ENCODE results near the gene HS6ST2.

The HS6ST2 gene

DNA sequence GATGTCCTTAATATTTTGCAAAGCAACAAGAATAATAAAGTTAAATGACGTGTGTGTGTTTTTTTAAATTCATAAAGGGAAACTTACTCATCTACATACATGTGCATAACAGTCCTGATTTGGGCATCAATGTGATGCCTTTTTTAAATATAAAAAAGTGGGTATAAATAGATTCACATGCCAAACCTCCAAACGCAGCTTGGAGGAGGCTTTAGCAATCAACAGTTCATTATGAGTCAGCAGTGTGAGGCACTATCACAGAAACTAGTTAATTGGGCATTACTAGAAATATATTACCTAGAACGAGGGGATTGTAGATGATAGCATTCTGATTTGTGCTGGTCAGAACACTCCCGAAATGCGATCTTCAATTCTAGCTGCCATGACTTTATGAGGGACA lies 115.1 kb downstream of the HS6ST2 start:
- DNase-seq (ENCODE audit: low spot score) = no peak

DNA sequence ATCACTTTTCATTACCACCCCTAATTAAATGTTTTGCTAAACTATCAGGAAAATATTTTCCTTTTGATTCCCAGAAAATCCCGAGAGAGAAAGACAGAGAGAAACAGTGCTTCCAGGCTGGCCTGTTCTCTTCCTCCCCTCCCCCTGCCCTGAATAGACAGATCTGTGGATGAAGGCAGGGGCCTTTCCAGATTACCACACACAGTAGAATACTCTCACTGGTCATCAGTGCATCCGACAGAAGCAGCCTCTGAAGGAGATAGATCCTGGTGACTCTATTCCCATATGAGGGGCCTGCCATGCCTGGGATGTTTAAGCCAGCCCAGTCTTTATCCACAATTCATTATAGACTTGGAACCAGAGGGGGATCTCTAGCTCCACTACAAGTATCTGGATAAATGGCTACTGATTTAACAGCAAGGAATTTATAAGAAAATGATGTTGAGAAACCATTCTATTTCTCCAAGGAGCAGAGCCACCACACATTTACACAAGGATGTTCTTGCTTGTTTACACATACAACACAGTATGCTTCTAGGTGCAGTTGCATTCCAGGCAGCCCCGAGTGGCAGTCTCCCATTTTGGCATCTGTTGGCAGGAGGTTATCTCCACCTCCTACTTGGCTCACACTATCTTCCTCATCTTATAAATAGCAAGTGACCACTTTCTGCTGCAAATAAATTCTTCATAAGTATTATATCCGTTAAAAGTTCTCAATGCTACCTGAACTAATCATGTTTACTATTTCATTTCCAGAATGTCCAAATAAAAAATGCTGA lies 115.8 kb downstream of the HS6ST2 start:
- DNase-seq (ENCODE audit: low spot score) = no peak

DNA sequence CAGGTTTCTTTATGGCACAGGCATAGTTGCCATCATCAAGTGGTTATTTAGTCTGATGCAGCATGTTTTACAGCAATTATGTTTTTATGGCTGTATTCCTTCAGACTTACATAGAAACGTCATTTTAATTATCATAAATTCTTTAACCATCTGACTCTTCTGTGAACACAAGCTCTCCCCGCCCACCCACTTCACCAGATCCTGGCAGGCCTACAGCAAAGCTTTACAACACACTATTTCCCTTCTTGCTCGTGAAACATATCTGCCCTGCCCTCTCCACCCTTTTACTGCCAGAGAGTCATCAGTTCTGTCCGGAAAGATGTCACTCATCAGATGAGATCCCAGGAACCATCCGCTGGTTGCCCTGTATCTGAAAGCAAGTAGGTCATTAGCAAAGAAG lies 120.5 kb downstream of the HS6ST2 start:
- DNase-seq (ENCODE audit: low spot score) = no peak

DNA sequence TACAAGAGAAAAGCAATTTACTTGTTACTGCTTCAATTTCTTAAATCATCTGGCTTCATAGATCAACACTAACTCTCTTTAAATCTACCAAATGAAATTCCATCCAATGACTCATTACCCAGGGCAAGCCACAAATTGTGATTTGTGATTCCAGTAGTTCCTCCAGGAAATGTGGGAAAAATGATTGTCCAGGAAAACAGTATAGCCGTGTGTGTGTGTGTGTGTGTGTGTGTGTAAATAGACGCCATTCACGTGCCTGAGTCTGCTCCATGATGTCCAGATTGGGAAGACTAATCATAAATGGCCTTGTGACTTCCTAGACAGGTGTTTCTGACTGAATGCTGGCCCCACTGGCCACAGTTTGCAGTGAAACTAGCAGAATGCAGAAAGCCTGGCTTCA lies 121.3 kb downstream of the HS6ST2 start:
- no peak for DNase-seq (ENCODE audit: low spot score)

DNA sequence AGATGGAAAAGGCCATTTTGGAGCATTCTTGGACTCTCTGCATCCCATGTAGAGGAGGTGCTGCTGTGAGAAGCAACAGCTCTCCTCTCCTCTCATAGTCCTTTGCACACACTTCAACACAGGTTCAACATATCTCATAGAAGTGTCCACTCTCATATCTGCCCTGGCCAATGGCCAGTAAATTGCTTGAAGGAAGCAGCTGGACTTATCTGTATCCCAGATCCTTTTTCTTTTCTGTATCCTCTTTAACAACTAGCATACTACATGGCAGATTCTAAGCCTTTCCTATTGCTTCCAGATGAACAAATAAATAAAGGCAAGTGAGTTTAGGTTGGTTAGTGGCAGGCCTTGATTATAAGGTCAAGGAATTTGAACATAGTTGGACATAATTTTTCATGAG lies 122.0 kb downstream of the HS6ST2 start:
- no peak for DNase-seq (ENCODE audit: low spot score)

DNA sequence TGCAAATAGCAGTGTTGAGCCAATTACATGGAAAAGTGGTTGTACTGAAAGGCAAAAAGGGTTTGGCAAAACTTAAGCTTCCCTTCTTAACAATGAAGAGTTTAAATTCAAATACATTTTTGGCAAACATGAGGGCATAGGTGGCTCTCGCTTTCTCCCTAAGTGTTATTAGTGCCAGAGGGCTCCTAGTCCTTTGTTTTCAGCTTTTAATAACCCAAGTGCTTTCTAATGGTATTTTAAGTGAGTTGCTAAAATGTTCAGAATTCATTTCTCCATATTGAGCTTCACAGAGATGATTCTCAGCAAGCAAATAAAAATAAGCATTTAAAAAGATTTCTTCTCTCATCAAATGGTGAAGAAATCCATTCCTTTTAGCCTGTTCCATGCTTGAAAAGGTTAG lies 123.7 kb downstream of the HS6ST2 start:
- no peak for DNase-seq (ENCODE audit: low spot score)

DNA sequence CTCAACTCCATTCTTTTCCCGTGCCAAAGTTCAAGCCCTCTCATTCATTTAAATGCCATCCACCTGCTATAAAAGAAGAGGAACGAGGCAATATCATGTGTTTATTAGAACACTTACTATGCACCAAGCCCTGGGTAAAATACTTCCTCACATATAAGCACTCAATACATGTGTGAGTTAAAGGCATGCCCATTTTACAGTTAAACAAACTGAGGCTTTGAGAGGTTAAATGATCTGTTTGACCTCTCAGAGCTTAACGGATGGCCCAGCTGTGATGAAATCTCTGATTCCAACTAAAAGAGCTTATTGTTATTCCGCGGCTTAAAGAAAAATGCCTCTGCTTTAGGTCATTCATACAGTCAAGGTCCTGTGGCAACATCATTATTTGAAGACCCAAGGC lies 124.3 kb downstream of the HS6ST2 start:
- no peak for DNase-seq (ENCODE audit: low spot score)

DNA sequence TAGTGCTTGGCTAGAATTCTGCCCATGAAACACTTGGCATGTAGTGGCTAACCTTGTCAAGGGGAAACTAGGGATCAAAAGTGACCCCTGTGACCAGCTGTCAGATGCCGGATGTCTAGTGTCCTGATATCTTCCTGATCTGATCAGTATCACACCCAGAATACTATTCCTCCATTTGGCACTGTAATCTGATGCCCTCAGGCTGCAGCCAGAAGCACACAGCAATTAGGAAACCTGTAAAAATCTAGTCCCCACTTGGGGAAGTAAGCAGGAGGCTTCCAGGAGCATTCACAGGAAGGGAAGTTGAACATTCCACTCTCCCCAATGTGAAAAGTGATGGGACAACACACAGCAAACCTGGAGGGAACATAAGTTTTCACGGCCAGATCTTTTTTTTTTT lies 125.1 kb downstream of the HS6ST2 start:
- DNase-seq (ENCODE audit: low spot score) = no peak

DNA sequence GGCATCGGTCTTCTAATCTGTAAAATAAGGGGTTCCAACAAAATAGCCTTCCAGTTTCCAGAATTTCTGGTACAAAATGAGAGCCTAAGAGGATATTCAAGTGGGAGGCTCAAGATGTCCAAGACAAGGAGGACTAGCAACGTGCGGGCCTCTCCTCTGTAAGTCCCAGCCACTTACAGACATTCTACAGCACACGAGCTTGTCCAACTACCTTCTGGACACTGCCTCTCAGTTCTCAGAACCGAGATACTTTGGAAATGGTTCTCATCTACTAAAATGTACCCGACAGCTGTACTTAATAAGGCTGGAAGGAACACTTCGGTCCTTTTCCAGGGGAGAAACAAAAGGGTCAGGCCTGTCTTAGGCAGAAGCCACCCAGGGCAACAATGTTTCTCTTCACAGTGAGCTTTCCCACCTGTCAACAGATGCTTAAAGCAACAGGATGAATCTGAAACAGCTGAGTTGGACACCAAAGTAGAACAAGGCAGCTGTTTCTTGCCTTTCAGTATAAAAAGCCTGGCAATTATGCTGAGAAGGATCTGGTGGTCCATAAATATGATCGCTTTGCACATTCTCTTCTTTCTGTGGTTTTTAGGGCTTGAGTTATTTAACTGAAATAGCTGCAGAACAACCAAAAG lies 127.0 kb downstream of the HS6ST2 start:
- no peak for DNase-seq (ENCODE audit: low spot score)

DNA sequence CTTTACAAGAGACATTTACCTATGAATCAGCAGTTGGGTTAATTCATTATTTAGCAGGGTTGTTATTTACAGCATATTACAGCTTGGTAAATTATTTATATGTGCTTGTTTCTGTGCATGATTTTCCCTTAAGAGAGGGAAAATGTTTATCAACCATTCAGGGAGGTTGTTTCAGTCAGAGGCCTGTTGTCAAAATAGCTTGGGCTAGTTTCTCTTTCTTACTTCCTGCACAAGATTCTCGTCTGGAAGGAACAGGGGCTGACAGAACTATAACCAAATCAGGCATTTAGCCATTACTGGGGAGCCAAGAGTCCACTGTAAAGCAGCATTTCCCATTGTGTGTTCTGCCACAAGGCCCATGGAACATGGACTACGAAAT lies 135.8 kb downstream of the HS6ST2 start:
- no peak for DNase-seq (ENCODE audit: low spot score)

DNA sequence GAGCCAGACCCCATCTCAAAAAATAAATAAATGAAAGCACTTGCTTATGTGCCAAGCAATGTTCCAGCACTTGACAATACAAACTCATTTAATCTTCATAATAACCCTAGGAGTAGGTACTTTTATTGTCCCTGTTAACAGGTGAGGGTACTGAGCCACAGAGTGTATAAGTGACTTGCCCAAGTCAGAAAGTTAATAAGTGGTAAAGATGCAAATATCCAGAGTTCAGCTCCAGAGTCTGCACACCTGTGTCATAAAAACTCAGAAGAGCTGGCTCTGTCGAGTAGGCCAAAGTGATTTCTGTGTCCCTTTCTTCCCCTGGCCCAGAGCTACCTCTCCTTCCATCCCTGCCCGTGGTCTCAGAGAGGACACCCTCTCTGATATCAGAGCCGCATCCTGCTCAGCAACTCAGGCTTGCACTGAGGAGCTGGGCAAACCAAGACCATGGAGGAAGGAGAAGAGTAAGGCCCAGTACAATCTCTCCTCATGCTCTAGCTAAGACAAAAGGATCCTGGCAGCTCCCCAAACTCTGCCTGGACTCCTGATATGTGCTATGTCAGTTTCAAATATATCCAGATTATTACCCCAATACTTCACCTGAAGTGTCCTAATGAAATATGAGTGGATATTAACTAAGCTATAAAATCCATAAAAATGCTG lies 136.3 kb downstream of the HS6ST2 start:
- no peak for DNase-seq (ENCODE audit: low spot score)

DNA sequence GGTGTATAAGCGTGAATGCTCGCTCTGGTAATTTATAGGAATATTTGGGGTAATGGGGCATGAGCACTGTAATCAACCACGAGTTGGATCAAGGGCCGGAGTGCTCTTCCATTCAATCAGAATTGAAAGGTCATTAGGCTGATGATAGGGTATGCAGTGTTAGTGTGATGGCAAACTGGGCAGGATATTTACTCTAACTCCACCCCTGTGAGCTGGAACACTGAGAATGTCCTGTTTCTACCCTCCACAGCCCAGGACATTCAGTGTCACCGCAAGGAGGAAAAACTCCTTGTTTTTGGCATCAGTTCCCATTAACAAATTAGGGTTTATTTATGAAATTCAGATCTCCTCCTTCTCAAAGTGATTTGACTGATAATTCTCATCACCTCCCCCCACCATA lies 137.8 kb downstream of the HS6ST2 start:
- DNase-seq (ENCODE audit: low spot score) = no peak

DNA sequence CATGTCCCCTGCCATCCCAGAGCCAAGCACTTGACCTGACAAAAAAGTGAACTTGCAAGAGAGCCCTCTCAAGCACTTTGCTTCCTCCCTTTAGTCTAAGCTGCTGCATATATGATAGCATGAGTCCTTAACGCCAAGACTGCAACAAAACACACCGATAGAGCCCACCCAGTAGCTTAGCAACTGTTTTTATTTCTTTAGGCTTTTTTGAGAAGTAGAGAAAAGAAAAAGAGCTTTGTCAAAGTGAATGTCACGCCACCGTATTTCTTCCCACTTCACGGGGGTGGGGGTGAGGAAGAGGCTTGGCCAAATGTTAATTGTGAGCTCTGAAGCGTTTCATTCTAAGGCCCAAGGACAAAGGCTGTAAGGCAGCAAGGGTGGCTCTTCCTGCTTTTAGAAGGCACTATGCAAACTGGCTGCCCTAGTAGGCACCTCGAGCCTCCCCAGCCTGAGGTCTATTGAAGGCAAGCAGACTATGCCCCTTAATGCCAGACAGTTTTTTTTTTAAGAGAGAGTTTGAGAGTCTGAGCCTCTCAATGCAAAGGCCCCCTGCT lies 138.6 kb downstream of the HS6ST2 start:
- no peak for DNase-seq (ENCODE audit: low spot score)

DNA sequence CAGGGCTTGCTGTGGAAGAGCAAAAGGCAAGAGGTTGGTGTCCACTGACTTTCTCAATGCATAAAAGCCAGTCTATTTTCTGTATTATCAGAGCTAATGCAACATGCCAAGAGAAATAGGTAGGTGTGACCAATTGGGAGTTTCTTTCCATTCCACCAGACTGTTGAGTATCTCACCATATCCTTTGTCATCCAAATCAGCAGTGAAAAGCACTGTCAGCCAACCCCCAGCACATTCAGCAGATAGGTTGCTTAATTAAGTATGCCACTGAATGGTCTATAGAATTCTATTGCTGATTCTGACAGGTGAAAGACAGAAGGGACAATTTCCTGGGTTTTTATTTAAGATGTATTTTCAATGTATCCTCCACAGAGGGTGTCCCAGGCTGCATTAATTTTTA lies 139.8 kb downstream of the HS6ST2 start:
- no peak for DNase-seq (ENCODE audit: low spot score)

DNA sequence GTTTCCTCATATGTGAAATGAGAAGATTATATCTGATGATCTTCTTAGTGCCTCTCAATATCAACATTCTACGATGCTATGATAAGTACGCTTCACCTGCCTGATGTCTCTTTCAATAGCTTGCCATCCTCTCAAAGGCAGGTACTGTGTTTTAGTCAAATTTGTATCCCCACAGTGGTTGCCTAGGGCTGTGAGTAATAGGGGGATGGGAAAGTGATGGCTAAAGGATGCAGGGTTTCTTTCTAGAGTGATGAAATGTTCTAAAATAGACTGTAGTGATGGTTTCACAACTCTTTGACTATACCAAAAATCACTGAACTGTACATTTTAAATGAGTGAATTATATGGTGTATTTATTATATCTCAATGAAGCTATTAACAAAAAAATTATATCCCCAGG lies 142.8 kb downstream of the HS6ST2 start:
- DNase-seq (ENCODE audit: low spot score) = no peak

DNA sequence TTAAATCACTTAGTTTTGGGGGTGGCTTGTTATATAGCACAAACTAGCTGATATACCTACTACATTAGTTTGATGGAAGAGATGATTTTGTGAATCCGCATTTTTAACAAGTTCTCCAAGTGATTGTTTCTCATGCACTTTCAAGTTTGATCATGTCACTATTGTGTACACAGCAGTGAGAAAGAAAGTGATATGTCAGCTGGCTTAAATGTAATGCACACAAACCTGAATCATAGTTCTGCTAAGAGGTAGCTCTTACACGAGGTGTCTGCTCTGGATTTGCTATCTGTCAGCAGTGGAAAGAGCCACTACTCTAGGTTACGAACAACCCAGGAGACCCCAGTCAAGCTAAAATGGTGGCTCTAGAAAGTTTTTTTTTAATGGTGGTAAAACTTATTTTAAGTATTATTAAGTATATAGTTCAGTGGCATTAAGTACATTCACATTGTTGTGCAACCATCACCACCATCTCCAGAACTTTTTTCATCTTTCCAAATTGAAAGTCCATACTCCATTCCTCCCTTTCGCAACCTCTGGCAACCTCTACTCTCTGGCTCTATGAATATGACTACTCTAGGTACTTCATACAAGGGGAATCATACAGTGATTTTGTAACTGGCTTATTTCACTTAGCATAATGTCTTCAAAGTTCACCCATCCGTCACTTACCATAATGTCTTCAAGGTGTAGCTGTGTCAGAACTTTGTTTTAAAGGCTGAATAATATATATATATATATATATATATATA lies 147.3 kb downstream of the HS6ST2 start:
- DNase-seq (ENCODE audit: low spot score) = no peak

DNA sequence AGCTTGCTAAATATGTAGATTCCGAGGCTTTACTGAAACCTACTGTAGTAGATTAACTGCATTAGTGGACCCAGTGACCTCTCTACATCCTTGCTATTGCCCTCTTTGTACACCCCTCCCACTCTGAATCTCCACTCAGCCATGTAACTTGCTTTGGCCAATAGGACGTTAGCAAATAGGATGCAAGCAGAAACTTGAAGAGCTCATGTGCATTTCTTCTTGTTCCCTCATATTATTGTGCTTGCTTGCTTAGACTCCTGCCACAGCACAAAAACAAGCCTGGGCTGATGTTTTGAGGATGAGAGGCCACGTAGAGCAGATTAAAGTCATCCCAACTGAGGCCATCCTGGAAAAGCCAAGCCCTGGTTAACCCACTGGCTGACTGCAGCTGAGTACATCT lies 147.9 kb downstream of the HS6ST2 start:
- no peak for DNase-seq (ENCODE audit: low spot score)

DNA sequence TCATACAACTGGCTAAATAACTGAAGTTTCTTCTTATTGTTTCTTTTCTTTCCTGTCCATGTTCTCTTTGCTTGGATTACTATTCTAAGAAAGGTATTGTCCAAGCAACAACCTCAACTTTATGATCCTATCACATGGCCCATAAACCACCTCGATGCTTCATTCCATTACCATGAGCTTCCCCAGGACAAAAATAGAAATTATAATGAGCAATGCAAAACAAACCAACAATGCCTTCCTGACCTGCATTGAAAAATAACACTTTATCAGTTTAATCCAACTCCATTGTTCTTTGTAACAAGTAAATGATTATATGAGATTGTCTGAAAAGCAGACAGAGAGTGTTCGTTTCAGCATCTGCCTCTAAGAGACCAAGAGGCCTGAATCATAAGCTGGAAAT lies 148.8 kb downstream of the HS6ST2 start:
- no peak for DNase-seq (ENCODE audit: low spot score)

DNA sequence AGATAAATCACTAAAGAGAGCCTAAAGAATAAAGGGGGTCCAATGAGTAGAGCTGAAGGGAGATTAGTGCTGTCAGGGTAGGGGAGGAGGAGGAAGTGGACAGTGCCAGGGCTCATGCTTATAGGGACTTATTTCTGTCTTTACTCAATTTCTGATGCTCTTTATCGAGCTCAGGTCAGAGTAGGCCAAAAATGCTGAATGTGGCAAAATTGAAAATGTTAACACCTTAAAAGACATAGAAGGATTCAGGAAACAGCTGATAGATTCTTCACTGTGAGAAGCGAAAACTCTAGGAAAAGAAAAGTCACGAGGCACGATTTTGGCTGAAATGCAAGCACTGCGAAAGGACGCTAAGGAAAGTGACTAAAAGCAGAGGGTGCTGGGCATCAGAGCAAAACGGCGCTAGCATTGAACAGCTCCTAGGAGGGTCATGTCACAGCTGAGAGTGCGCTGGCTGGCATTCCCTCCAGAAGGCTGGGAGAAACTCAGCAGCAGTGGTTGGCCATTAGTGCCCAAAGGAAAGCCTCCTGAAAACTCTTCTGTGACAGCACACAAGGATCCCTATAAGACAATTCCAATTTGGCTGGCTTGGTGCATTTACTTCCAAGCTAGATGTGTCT lies 150.9 kb downstream of the HS6ST2 start:
- no peak for DNase-seq (ENCODE audit: low spot score)

DNA sequence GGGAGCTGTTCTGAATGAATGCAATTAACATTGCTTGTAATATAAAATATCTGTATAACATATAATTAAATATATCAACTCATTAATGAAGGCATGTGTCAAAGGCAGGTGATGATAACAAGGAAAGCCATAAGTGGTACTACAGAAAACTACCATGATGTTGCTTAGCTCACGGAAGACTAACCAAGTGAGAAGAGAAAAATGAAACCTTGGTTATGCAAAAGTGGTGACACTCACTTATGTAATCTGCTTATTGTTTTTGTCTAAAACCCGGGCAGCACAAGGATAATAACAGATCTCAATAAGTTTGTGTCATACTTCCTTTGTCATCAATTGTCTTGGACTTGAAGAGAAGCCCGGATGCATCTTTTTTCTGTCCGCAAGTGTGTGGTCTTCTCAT lies 156.4 kb downstream of the HS6ST2 start:
- DNase-seq (ENCODE audit: low spot score) = no peak

DNA sequence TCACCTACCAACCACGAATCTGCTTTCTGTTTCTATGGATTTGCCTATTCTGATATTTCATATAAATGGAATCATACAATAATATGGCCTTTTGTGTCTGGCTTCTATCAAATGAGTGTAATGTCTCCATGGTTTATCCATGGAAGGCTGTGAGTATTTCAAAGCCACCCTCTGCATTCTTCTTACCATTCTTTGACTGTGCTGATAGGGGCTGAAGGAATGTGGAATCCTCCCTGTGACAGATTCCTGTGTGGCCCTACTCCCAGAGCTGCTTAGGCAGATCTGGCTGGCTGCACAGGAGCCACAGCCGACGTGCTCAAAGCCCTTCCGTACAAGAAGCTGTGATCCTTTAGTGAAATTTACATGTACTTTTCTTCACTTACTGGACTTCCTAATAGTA lies 163.2 kb downstream of the HS6ST2 start:
- no peak for DNase-seq (ENCODE audit: low spot score)

DNA sequence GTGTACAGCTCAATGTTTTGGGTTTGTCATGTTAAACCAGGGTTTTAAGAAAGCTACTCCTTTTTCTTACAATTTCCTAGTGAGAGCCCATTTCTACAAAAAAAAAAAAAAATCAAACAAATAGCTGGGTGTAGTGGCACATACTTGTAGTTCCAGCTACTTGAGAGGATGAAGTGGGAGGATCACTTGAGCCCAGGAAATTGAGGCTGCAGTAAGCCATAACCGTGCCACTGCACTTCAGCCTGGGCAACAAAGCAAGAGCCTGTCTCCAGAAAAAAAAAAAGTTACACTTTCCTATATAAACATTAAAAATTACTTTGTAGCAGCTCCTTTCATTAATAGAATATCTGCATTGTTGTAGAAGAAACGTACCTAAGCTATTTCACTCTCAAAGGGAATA lies 166.7 kb downstream of the HS6ST2 start:
- no peak for DNase-seq (ENCODE audit: low spot score)
